Endothelial cell of umbilical vein (primary cell): Measurements from ENCODE around the gene GTPBP2.

ENCODE experiments used
- CTCF ChIP-seq, 2 donors: IDR thresholded peaks; 1 replicate in 1 of 2; 2 replicates in 1 of 2; pipeline ENCODE4 v1.5.1; 2011; ENCODE audit warnings: low read length in 2 of 2, mild to moderate bottlenecking in 2 of 2, moderate library complexity in 2 of 2, control low read depth in 1 of 2, inconsistent platforms in 1 of 2, low read depth in 1 of 2; ENCODE audit not compliant: insufficient read depth in 1 of 2; ENCODE audit errors: extremely low read depth in 1 of 2
- EZH2 ChIP-seq: IDR thresholded peaks from 2 replicates; pipeline ENCODE4 v1.6.1; 2012; ENCODE audit warnings: borderline replicate concordance, low read depth, mild to moderate bottlenecking, moderate library complexity, low read length, inconsistent platforms; ENCODE audit not compliant: severe bottlenecking
- MAX ChIP-seq: IDR thresholded peaks from 2 replicates; pipeline ENCODE4 v1.6.1; 2011; ENCODE audit not compliant: insufficient read depth, insufficient read length
- MYC ChIP-seq: IDR thresholded peaks from one replicate; pipeline ENCODE4 v1.6.1; 2011; ENCODE audit warnings: mild to moderate bottlenecking, low read depth, low read length
- POLR2A ChIP-seq: IDR thresholded peaks from 2 replicates; pipeline ENCODE4 v1.6.1; 2012; ENCODE audit warnings: low read depth, mild to moderate bottlenecking, control low read depth, low read length
- POLR2AphosphoS5 ChIP-seq: IDR thresholded peaks from 2 replicates; pipeline ENCODE4 v1.6.1; 2012; ENCODE audit warnings: low read depth, mild to moderate bottlenecking, control low read depth, low read length, moderate library complexity; ENCODE audit not compliant: insufficient read depth

- TF ChIP-seq POLR2A: no peak
- no peak for TF ChIP-seq CTCF (IDR thresholded peaks at IDR 0.05; ENCODE audit: extremely low read depth in 1 of 2, insufficient read depth in 1 of 2, low read depth in 1 of 2, low read length in 2 of 2)
- TF ChIP-seq MYC: no peak
- TF ChIP-seq MAX: no peak
- TF ChIP-seq POLR2AphosphoS5: no peak
- TF ChIP-seq EZH2: no peak
These were observed 12.2 kb downstream of the GTPBP2 start for GRCh38 chr6:43616725-43617472.
